ENCODE data around the gene PPP4R4. TPM values are rescaled to one million over a fixed set of nuclear protein-coding genes. Genes with fewer than 3 reads are reported as not detected.

Gene PPP4R4
- total RNA-seq, 1 donor: under 0.01 TPM

DNA sequence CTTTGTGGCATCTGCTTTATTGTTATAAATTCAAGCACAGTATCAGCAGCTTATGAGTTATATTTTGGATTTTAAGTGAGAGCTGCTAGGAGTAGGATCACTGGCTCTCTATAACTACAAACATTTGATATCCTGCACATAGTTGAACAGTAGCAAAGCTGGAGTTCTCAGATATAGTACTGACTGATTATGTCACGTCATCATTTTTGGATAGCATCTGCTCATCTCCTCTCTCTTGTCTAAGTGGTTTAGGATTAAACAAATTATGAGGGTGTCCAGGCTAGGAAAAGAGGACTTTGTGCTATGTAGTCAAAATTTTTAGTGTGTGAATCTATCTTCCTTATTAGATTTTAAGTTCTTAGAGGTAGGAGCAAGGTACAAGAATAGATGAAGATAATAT lies 18.4 kb downstream of the PPP4R4 start:
- no peak overlapping the region for H3K27ac ChIP-seq (ENCODE audit: low read depth, low read length)
- no peaks in the 10 kb centered on the region for H3K79me2 ChIP-seq (ENCODE audit: insufficient read depth, low read length)
- H3K9me3 ChIP-seq (ENCODE audit: low read depth, low read length): no peaks in the 10 kb centered on the region
- no peak overlapping the region for H2AFZ ChIP-seq (ENCODE audit: low read length)
- DNase-seq (ENCODE audit: insufficient read length, low spot score, missing footprints): no peak
- no peak overlapping the region for H3K4me2 ChIP-seq (ENCODE audit: insufficient read depth, low read length)
- H3K4me3 ChIP-seq (ENCODE audit: insufficient read depth, low read length): no peak overlapping the region
- H3K27me3 ChIP-seq (ENCODE audit: insufficient read depth, low read length): peaks cover 3% of the 10 kb centered on the region
- no peaks in the 10 kb centered on the region for H3K36me3 ChIP-seq (ENCODE audit: insufficient read depth, low read length)
- no peaks in the 10 kb centered on the region for H4K20me1 ChIP-seq (ENCODE audit: insufficient read depth, low read length)
- TF ChIP-seq, protein P1, sequence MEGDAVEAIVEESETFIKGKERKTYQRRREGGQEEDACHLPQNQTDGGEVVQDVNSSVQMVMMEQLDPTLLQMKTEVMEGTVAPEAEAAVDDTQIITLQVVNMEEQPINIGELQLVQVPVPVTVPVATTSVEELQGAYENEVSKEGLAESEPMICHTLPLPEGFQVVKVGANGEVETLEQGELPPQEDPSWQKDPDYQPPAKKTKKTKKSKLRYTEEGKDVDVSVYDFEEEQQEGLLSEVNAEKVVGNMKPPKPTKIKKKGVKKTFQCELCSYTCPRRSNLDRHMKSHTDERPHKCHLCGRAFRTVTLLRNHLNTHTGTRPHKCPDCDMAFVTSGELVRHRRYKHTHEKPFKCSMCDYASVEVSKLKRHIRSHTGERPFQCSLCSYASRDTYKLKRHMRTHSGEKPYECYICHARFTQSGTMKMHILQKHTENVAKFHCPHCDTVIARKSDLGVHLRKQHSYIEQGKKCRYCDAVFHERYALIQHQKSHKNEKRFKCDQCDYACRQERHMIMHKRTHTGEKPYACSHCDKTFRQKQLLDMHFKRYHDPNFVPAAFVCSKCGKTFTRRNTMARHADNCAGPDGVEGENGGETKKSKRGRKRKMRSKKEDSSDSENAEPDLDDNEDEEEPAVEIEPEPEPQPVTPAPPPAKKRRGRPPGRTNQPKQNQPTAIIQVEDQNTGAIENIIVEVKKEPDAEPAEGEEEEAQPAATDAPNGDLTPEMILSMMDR (IDR thresholded peaks at IDR 0.05; ENCODE audit: extremely low read depth, low read depth, low read length): no peak
- H3K4me1 ChIP-seq (ENCODE audit: insufficient read depth, low read length): no peaks in the 10 kb centered on the region

- TF ChIP-seq, protein P1 (IDR thresholded peaks at IDR 0.05; ENCODE audit: extremely low read depth, low read depth, low read length): no peak
- no peaks in the 10 kb centered on the region for H3K79me2 ChIP-seq (ENCODE audit: insufficient read depth, low read length)
- no peaks in the 10 kb centered on the region for H3K4me1 ChIP-seq (ENCODE audit: insufficient read depth, low read length)
- H3K4me3 ChIP-seq (ENCODE audit: insufficient read depth, low read length): no peak overlapping the region
- no peaks in the 10 kb centered on the region for H4K20me1 ChIP-seq (ENCODE audit: insufficient read depth, low read length)
- no peak overlapping the region for H2AFZ ChIP-seq (ENCODE audit: low read length)
- H3K4me2 ChIP-seq (ENCODE audit: insufficient read depth, low read length): no peak overlapping the region
- H3K27me3 ChIP-seq (ENCODE audit: insufficient read depth, low read length): peaks cover 3% of the 10 kb centered on the region
- no peaks in the 10 kb centered on the region for H3K9me3 ChIP-seq (ENCODE audit: low read depth, low read length)
- no peak overlapping the region for H3K27ac ChIP-seq (ENCODE audit: low read depth, low read length)
- H3K36me3 ChIP-seq (ENCODE audit: insufficient read depth, low read length): no peaks in the 10 kb centered on the region
- DNase-seq (ENCODE audit: insufficient read length, low spot score, missing footprints): no peak
Observed at GRCh38 chr14:94193776-94194175, 19.7 kb downstream of the PPP4R4 start.

DNA sequence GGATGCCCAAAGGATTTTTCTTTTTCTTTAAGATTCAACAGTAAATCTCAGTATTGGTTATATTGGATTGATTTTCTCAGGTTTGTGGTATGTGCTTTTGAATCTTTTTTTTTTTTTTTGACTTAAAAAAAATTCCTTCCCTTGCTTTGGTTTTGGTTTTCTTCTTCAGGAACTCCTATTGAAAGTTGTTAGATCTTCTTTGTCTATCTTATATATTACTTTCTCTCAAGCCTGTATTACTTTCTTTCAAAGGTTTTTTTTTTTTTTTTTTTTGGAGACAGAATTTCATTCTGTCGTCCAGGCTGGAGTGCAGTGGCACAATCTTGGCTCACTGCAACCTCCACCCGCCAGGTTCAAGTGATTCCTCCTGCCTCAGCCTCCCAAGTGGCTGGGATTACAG lies 21.9 kb downstream of the PPP4R4 start:
- DNase-seq (ENCODE audit: insufficient read length, low spot score, missing footprints): no peak
- H3K4me2 ChIP-seq (ENCODE audit: insufficient read depth, low read length): no peak overlapping the region
- H4K20me1 ChIP-seq (ENCODE audit: insufficient read depth, low read length): no peaks in the 10 kb centered on the region
- H3K9me3 ChIP-seq (ENCODE audit: low read depth, low read length): no peaks in the 10 kb centered on the region
- no peaks in the 10 kb centered on the region for H3K4me1 ChIP-seq (ENCODE audit: insufficient read depth, low read length)
- H3K79me2 ChIP-seq (ENCODE audit: insufficient read depth, low read length): no peaks in the 10 kb centered on the region
- peaks cover 3% of the 10 kb centered on the region for H3K27me3 ChIP-seq (ENCODE audit: insufficient read depth, low read length)
- no peaks in the 10 kb centered on the region for H3K36me3 ChIP-seq (ENCODE audit: insufficient read depth, low read length)
- H3K27ac ChIP-seq (ENCODE audit: low read depth, low read length): no peak overlapping the region
- no peak overlapping the region for H3K4me3 ChIP-seq (ENCODE audit: insufficient read depth, low read length)
- no peak overlapping the region for H2AFZ ChIP-seq (ENCODE audit: low read length)
- TF ChIP-seq, protein P1 (IDR thresholded peaks at IDR 0.05; ENCODE audit: extremely low read depth, low read depth, low read length): no peak

- TF ChIP-seq, protein P1 (IDR thresholded peaks at IDR 0.05; ENCODE audit: extremely low read depth, low read depth, low read length): no peak
- H3K27ac ChIP-seq (ENCODE audit: low read depth, low read length): no peak overlapping the region
- no peaks in the 10 kb centered on the region for H3K9me3 ChIP-seq (ENCODE audit: low read depth, low read length)
- H3K4me1 ChIP-seq (ENCODE audit: insufficient read depth, low read length): no peaks in the 10 kb centered on the region
- H3K27me3 ChIP-seq (ENCODE audit: insufficient read depth, low read length): no peaks in the 10 kb centered on the region
- H3K79me2 ChIP-seq (ENCODE audit: insufficient read depth, low read length): no peaks in the 10 kb centered on the region
- no peak overlapping the region for H2AFZ ChIP-seq (ENCODE audit: low read length)
- DNase-seq (ENCODE audit: insufficient read length, low spot score, missing footprints): no peak
- H3K4me3 ChIP-seq (ENCODE audit: insufficient read depth, low read length): no peak overlapping the region
- no peak overlapping the region for H3K4me2 ChIP-seq (ENCODE audit: insufficient read depth, low read length)
- no peaks in the 10 kb centered on the region for H3K36me3 ChIP-seq (ENCODE audit: insufficient read depth, low read length)
- H4K20me1 ChIP-seq (ENCODE audit: insufficient read depth, low read length): no peaks in the 10 kb centered on the region
Observed at GRCh38 chr14:94203473-94204210, 29.5 kb downstream of the PPP4R4 start.

Data from osteoblast (primary cell).